T-helper 2 cell treated with Interferon-gamma antibody and Interleukin-4, amounts not matched to agents 100 ng/mL and 5 ng/mL, for 36 hours (primary cell): ENCODE data around the gene FIGLA. TPM values are rescaled to one million over a fixed set of nuclear protein-coding genes. Genes with fewer than 3 reads are reported as not detected.
"Not testable (repeated sequence)": the region's sequence is repeated elsewhere in the genome, so short reads cannot be mapped to it uniquely, and the experiment has no call there.

ENCODE experiments used
- intact Hi-C: fragments of 100-400 bp; cut with micrococcal nuclease; formaldehyde crosslinking; loops from one replicate; pipeline ENCODE4 v1.15.1; 2023
- total RNA-seq: library from RNA; stranded (reverse); gene quantifications from 2 replicates; pipeline ENCODE4 v1.2.3, GENCODE V29; 2022

Gene FIGLA
- total RNA-seq, 1 donor from 2014 or later = not detected

- intact Hi-C loops = no loop called here
Observed at GRCh38 chr2:70746094-70746974, 44.1 kb downstream of the FIGLA start.

GRCh38 chr2:70745276-70745825, 45.1 kb downstream of the FIGLA start:
- intact Hi-C loops = no loop called here

GRCh38 chr2:70744397-70744796, 46.0 kb downstream of the FIGLA start:
- intact Hi-C loops = no loop called here

- intact Hi-C loops = no loop called here
Observed at GRCh38 chr2:70743677-70744076, 46.8 kb downstream of the FIGLA start.

- intact Hi-C loops = no loop called here
Observed at GRCh38 chr2:70743068-70743467, 47.4 kb downstream of the FIGLA start.

GRCh38 chr2:70739492-70739891, 51.0 kb downstream of the FIGLA start:
- intact Hi-C loops = not testable (repeated sequence)

- intact Hi-C loops = no loop called here
Observed at GRCh38 chr2:70738159-70738558, 52.3 kb downstream of the FIGLA start.

- intact Hi-C loops = no loop called here
Observed at GRCh38 chr2:70735071-70735470, 55.4 kb downstream of the FIGLA start.

- intact Hi-C loops = no loop called here
Observed at GRCh38 chr2:70733646-70734180, 56.7 kb downstream of the FIGLA start.

GRCh38 chr2:70732766-70733645, 57.4 kb downstream of the FIGLA start:
- intact Hi-C loops = no loop called here

- intact Hi-C loops = no loop called here
Observed at GRCh38 chr2:70730730-70731129, 59.7 kb downstream of the FIGLA start.

- intact Hi-C loops = no loop called here
Observed at GRCh38 chr2:70729647-70730046, 60.8 kb downstream of the FIGLA start.

- intact Hi-C loops = no loop called here
Observed at GRCh38 chr2:70728128-70728527, 62.3 kb downstream of the FIGLA start.

Other genes starting within 250 kb of the FIGLA start
- 0.07 TPM in 1 of 2 replicates, not detected in the other for gene TGFA, start 236.8 kb downstream of the FIGLA start, total RNA-seq
- gene ADD2, start 22.4 kb downstream of the FIGLA start, total RNA-seq = 3.4 and 4.0 TPM in 2 replicates
- gene CLEC4F, start 30.0 kb upstream of the FIGLA start, total RNA-seq = not detected in 2 replicates
- not detected in 2 replicates for gene CD207, start 45.2 kb upstream of the FIGLA start, total RNA-seq
- not detected in 2 replicates for gene VAX2, start 109.9 kb upstream of the FIGLA start, total RNA-seq
- not detected in 2 replicates for gene ATP6V1B1, start 145.3 kb upstream of the FIGLA start, total RNA-seq
- not detected in 2 replicates for gene ANKRD53, start 188.0 kb upstream of the FIGLA start, total RNA-seq
- gene TEX261, start 204.2 kb upstream of the FIGLA start, total RNA-seq = 49.5 and 56.1 TPM in 2 replicates